SKM-1 (cell line): ENCODE data around the gene CHD6.

Source experiments
- DNase-seq: peaks from one replicate; lab custom pipeline; 2025; ENCODE audit not compliant: unreplicated experiment; lab: John Stamatoyannopoulos, UW

The CHD6 gene

DNA sequence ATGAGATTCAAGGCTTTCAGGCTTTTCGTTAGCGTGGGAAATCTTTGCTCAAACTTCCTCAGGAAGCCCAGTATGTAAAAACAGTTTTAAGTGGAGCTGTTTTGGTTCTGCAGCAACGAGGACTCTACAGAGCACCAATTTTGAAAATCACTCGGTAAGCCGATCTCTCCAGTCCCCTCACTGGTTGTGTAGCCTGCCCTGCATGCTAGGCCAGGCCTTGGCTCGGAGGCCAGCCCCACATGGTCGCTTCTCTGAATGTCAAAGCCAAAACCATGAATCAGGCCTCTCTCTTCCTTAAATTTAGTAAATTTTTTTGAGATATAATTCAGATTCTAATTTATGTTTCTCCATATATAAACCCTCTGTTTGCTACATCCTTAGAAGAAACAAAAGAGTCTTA lies 108.0 kb downstream of the CHD6 start:
- DNase-seq = no peak

DNA sequence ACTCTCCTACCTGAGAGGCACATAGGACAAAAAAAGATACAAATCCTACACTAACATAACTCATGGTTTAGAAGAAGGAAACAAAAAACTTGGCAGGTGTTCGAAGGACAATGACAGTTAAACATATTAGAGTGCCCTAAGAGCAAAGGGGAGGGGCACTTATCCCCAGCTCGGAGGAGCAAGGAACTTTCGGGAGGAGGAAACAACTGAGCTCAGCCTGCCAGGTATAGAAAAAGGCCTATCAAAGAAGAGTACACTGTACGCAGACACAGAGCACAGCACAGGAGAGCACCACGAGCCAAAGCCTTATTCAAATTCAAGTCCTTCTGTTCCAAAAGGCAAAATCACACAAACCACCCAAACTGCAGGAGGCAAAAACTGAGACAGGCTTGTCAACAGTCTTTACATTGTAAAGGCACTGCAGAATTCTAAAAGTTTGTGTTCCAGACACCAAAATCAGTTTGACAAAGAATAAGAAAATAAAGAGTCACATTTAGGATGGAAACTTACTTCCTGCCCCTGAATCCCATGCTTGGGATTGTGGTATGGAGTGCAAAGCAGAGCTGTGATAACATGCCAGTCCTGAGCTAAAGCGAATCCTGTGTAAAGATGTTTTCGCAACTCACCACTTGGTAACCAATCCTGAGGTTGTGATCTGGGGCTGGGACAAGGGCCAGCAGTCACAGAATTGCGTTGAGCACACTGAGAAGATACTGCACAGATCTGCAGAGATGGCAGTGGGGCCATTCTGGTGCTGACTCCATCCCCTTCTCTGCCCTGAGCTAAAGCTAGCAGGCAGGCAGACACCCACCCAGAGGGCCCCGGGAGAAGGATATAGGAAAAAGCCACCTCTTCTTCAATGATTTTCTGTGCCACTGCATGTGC lies 108.6 kb downstream of the CHD6 start:
- no peak for DNase-seq

DNA sequence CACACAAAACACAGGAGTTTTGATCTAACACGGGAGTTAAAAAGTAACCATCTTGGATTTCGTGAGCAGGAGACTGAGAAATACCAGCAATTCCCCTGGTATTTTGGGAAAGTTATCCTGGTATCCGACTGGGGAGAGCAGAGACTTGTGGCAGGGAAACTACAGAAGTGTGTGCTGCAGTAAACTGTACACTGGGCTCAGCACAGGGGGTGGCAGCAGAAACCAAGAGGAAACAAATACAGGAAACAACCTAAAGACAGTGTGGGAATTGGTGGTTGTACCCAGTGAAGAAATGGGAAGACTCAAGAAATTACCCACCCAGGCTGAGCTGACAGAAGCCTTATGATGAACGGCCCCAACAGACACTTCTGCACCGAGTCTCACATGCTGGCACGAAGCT lies 109.8 kb downstream of the CHD6 start:
- DNase-seq = no peak

DNA sequence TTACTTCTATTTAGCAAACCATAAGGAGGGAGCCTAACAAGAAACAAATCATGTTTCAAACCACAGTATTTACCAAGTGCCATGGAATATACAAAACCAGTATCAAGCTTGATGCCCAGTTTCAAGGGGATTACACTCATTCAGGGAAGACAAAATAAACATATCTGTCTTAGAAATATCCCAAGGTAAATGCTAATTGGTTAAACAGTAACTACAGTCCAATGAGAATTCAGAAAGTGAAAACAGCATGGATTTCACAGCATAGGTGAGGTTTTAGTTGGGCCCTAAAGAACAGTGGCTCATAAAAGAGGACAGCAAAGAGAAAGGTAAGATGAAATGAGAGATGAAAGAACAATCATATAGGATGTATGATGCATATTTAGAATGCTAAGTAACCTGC lies 110.3 kb downstream of the CHD6 start:
- DNase-seq = no peak

DNA sequence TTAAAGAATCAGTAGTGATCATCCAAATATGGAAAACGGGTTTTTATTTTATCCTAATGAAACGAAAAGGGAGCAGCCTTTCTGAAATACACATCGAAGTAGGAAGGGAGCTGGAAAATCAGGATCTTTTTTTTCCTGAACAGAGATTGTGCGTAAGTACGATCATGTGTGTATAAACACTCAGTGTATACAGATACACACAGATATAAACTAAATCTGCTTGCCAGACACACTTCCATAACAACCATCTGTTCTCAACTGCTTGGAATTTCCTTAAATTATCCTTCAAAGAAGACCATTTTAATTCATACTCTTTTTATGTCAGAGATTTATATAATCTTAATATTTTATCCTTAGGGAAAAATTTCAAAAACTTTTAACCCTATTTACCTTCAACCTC lies 110.7 kb downstream of the CHD6 start:
- DNase-seq = no peak

DNA sequence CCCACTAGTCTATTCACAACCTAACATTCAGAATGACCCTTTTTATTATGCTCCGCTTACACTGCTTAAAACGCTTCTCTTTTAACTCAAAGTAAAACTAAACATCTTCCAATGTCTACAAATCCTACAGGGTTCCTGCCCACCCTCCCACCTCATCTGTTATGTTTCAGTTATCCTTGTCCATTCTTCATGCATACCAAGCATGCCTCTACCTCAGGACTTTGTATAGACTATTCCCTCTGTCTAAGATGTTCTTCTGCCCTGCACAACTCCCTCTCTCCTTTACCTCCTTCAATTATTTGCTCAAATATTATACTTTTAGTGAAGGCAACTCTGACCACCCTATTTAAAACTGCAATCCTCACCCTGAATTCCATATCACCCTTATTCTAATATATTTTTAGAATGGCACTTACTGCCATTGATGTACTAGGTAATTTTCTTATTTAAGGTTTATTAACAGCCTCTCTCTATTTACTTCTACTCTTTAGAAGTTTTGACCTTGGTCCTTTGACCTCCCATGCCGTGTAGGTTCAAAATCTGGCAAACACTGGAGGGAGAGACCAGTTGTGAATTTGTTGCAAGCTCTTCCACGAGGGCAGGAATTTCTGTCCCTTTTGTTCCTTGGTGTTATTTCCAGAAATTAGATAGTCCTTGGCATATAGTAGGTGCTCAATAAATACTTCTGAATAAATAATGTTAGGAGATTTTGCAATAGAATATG lies 111.8 kb downstream of the CHD6 start:
- no peak for DNase-seq

DNA sequence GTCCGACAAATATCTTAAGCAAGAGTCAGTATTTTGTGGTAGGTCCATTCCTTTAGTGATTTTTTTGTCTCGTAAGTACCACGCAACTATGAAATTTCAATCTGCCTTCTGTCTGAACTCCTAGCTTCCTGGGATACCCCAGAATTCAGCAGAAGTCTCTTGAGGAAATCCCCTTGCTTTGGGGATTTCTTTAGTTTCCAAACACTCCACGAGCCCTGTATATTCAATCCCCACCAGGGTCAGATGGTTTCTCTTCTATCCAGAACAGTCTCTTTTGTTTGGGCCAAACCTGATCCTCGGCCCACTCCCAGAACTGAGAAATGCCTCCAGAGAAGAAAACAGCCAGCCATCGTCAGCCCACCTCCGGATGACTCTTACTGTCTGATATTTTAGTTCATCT lies 113.0 kb downstream of the CHD6 start:
- DNase-seq = no peak

DNA sequence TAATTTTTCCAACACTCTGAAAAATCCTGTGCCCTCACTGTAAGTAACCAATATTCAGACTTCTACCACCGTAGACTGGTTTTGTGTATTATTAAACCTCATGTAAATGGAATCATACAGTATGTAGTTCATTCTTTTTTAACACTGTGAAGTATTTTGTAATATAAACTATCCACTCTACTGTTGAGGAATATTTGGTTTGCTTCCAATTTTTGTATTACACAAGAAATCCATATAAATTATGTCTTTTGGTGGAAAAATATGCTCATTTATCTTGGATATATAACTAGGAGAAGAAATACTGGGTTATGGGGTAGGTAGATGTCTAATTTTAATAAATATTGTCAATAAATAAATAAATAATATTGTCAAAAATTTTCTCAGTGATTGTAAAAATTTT lies 116.8 kb downstream of the CHD6 start:
- no peak for DNase-seq

DNA sequence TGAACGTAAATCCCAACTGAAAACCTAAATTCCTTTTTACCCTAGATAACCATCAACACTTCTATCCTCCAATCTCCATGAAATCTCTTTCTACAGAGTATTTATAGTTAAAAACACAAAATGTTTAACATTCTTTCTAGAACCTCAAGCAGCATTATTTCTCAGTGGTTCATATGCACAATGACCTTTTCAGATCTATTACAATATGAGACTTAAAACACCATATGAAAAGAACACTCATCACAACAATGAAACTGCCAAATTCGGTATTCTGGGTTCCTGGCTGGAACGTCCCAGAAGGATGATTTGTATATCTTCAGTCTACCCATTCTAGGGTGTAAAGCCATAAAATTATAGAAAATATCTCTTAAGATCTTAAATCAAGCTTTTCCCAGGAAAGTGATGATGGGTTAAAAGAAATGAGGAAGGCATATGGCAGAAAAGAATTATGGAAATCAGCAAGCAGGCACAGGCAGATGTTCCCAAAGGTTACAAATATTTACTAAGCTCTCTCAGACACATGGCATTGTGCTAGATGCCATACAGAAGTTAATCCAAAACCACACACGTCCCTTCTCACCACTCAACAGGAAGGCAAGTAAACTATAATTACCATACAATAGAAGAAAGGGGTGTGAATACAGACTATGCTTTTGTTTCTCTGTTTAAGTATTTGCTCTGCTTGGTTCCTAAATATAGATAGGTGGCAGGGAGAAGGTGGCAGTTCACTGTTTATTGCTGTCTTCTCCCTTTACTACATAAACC lies 118.0 kb downstream of the CHD6 start:
- DNase-seq = no peak

DNA sequence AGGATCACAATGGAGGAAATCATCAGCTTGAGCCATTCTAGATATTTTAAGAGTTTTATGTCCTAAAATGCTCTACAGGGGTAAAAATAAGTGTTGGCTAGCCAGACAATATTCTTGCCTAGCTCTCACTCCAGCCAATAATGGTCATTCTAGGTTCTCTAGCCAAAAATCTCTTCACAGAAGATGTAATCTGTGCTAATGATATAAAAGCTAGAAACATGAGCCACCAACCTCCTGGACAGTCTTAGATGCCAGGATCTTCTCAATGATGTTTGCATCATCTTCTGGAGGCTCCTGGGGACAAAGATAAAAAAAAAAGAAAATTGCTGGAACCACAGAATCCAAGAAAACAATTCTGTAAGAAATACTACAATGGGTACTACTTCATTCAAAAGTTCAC lies 119.1 kb downstream of the CHD6 start:
- no peak for DNase-seq

DNA sequence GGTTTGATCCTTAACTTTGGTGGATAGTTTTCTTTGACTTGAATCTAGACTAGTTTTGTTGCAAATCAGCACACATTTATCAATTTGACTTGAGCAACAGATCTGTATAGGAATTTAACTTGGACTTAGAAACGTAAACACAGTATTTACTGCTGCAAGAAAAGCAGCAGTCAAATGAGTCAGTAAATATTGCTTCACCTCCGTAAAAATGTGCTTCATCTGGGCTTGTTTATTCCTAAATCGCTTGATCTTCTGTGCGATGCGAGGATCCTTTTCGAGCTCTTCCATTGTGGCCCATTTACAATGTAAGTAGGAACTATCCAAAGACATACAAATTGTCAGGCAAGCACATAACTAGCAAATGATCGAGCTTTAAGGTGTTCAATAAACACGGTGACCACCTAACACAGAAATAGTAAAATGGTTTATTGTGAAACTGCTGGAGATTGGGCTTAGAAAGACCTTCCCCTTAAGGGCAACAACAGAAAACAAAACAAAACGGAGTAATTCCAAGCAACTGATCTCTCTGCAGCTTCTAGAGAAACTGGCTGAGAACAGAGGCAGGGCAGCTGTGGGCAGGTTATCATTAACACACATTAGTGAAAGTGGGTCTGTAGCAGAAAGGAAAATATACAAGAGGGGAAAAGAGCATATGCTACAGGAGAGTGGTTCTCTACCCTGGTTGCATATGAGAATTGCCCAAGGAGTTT lies 120.8 kb downstream of the CHD6 start:
- no peak for DNase-seq

DNA sequence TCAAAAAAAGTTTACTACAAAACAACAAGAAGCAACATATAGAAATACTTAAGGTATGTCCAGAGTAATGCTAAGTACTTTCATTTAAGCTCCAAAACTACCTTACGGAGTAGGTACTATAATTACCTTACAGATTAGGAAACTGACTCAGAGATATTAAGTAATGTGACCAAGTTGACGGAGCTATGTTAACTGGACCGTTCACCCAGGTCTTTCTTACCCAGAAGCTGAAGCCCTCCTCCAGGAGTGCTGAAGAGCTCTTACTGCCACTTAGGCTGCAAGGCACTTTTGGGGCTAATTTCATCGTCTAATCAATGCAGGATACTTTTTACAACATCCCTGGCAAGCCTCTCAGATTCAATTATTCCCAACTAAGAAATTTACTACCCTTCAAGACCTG lies 123.7 kb downstream of the CHD6 start:
- no peak for DNase-seq

DNA sequence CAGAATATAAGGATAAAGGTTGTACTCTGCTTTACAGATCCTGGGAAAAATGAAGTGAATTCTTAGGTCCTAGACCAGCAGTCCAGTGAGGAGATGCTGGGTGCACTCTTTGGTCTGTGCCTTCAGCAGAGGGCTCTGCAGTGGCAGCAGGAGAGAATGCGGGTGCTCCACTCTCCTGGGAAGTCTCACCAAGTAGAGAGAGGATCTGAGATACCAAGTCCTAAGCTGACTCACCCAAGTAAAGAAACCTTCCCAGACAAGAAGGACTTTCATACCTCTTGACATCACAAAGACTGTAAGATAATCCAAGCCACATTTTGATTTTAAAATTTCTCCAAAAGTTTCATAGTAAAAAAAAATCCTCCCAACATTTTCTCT lies 134.6 kb downstream of the CHD6 start:
- DNase-seq = no peak

DNA sequence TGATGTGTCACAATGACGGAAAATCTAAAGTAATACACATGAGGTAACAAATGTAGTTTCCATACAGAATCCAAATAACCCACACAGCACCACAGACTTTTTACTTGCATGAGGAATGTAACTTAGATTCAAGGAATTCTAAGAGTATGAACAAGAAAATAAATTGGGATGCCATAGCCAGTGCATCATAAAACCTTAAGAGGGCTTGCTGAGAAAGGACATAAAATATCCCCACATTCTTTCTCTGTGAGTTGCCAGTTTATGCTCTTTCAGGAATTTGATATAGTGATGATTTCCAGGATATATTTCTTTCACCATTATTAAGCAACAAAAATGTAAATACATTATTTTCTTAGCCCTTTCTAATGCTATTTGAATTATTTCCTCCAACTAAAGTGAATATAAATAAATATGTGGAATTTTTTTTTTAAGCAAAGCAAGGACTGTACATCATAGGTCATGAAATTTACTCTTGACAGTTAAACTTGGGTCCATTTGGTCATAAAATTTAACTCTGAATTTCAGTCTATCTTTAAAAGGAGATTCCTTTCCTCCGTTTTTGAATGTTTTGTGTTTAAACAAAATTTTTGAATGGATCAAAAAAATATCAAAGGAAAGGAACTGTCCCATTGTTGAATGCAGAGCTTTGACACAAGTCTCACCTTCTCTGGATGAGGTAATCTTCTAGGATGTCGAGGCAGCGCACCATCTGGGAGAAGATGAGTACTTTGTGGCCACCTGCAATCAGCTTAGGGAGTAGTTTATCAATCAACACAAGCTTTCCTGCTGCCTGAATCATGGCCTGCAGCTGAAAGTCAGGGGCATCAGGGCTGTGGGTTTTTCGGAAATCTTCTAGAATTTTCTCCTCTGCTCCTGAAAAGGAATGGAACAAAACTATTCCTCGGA lies 135.3 kb downstream of the CHD6 start:
- no peak for DNase-seq

DNA sequence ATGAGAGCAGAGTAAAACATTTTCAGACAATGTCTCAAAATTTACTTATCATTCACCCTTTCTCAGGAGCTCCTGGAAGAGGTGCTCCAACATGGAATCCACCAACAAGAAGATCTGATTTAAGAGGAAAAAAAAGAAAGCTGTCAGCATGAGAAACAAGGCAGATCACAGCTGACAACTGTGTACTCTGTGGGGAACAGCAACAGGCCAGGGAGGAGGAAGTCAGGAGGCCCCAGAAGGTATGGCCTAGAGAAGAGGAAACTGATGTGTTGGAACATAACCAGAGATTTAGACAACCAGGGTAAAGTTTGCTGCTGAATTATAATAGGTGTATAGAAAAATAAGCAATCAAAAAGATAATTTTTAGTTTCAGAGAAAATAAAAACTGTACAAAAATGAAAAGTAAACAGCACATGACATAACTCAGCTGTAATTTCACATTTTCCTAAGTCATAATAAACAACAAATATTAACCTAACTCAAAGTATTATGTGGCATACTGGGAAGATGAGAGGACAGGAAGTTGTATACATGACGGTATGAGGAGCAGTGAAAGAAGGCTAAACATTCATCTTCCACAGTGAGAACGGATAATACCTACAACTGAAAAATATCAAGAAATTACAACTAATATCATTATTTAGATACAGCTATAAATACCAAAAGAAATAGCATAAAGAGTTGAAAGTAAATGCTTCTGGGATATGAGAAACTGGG lies 138.0 kb downstream of the CHD6 start:
- DNase-seq = peak; percentile 46

DNA sequence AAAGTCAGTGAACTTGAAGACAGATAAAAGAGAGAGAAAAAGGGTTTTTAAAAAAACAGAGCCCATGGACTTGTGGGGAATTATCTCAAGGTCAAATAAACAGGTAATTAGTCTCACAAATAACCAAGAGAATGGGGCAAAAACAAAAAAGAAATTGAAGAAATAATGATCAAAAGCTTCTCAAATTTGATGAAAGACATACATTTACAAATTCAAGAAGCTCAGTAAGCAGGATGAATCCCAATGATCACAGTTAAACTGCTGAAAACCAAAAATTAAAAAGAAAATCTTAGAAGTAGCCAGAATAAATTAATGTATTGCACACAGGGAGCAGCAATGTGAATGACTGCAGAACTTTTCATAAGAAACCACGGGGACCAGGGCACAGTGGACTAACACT lies 139.1 kb downstream of the CHD6 start:
- DNase-seq = no peak

DNA sequence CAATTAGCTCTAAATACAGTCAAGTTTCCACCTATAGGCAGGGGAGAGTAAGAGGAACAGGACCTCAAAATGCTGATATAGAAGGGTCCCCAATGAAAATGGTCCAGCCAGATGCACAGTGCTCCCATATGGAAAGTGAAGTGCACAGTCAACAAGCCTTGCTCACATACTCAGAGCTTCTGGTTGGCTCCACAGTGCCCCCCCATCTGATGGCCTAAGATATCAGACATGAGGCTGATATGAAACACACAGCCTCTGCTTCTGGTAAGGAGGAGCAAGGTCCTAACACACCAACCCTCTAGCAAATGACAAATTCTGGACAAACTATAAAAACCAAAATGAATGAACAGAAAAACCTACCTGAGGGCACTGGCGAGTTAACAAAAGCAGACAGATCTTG lies 140.2 kb downstream of the CHD6 start:
- DNase-seq = no peak

DNA sequence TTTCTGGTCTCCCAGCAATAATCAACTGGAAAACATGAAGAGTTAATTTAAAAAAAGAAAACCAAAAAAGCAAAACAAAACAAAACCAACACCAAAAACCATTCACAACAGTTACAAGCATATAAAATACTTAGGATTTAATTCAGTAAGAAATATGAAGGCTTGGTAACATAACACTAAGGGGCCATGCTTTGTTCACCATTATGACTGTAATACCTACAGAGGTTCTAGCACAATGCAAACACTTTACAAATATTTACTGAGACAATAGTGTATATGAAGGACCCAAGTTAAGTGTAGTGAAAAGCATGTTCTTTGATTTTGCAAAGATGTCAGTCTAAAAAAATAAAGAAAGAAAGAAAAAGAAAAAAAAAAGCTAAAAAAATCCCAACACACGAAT lies 141.7 kb downstream of the CHD6 start:
- DNase-seq = no peak

DNA sequence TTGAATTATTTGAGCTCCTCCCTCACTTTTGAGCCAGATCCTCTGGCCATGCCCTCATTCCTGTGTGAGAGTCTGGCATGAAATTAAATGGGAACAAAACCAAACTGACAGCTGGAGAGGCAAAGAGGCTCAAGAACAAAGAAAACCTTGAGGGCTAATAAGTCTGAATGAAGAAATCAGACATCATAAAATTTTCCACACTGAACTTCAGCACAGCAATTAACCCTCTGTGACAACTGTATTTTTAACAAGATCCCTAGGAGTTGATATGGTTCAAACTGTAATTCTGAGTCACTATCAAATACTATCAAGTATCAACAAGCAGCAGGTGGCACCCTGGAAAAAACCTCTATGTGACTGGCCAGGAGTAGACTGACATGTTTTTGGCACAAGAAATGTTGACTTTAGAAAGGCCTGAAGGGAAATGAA lies 142.2 kb downstream of the CHD6 start:
- DNase-seq = no peak

DNA sequence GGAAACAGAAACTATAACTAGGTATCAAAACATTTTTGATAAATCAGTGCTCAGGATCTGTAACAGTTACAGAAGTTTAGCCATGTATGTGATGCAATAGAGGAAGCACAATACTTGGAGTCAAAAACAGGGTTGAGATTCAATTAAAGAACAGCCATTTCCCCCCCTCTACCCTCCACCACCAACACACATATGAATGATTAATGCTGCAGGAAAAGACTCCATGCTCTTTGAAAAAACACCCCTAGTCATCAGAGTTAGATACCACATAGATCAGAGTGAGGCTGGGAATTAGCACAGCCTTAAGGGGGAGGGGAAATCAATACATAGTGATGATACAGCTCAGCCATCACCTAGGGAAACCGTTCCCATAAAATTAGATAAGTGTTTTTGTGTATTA lies 142.7 kb downstream of the CHD6 start:
- DNase-seq = no peak
